Keratinocyte (primary cell): Measurements from ENCODE around the gene GLCE.

Experiments
- EZH2 ChIP-seq: IDR thresholded peaks from one replicate; pipeline ENCODE4 v1.6.1; 2012; ENCODE audit warnings: inconsistent platforms, mild to moderate bottlenecking, low read length, moderate library complexity
- TF ChIP-seq, protein P1 (sequence below), 3 experiments: IDR thresholded peaks in 1 of 3; conservative IDR thresholded peaks in 1 of 3; optimal IDR thresholded peaks in 1 of 3; 2 replicates in 2 of 3; 3 replicates in 1 of 3; pipeline versions ENCODE3 to v1.5.1; 2011; ENCODE audit warnings: low read length in 3 of 3, mild to moderate bottlenecking in 3 of 3, moderate library complexity in 2 of 3, control low read depth in 1 of 3, inconsistent platforms in 1 of 3; ENCODE audit not compliant: insufficient read depth in 2 of 3; ENCODE audit errors: extremely low read depth in 1 of 3

DNA sequence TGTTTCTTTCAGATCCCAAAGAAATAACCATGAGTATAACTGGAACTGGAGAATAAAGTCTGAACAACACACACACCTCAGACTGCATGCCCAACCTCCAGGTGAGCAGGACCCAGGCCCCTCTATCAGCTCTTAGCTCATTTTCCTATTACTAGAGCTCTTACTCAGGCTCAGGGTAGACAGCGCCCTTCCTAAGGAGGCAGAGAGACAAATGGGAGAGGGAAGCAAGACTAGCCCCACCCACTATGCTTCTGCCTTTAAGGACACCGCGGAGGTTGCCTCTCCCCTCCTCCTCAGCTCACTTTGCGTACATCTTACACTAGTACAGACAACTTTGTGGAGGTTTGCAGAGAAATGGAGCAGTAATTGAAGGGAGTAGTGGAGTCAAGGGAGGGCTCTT lies 44.0 kb upstream of the GLCE start:
- TF ChIP-seq, protein P1, sequence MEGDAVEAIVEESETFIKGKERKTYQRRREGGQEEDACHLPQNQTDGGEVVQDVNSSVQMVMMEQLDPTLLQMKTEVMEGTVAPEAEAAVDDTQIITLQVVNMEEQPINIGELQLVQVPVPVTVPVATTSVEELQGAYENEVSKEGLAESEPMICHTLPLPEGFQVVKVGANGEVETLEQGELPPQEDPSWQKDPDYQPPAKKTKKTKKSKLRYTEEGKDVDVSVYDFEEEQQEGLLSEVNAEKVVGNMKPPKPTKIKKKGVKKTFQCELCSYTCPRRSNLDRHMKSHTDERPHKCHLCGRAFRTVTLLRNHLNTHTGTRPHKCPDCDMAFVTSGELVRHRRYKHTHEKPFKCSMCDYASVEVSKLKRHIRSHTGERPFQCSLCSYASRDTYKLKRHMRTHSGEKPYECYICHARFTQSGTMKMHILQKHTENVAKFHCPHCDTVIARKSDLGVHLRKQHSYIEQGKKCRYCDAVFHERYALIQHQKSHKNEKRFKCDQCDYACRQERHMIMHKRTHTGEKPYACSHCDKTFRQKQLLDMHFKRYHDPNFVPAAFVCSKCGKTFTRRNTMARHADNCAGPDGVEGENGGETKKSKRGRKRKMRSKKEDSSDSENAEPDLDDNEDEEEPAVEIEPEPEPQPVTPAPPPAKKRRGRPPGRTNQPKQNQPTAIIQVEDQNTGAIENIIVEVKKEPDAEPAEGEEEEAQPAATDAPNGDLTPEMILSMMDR (optimal IDR thresholded peaks at IDR 0.05 in 1 of 3, IDR thresholded peaks at IDR 0.05 in 1 of 3, conservative IDR thresholded peaks at IDR 0.05 in 1 of 3; ENCODE audit: extremely low read depth in 1 of 3, insufficient read depth in 2 of 3, low read length in 3 of 3) = no peak
- no peak for TF ChIP-seq EZH2
